ENCODE measurements around the gene C10orf71. TPM values are rescaled to one million over a fixed set of nuclear protein-coding genes. Genes with fewer than 3 reads are reported as not detected.

Gene C10orf71
- total RNA-seq, 1 experiment from 2014 or later: not detected

DNA sequence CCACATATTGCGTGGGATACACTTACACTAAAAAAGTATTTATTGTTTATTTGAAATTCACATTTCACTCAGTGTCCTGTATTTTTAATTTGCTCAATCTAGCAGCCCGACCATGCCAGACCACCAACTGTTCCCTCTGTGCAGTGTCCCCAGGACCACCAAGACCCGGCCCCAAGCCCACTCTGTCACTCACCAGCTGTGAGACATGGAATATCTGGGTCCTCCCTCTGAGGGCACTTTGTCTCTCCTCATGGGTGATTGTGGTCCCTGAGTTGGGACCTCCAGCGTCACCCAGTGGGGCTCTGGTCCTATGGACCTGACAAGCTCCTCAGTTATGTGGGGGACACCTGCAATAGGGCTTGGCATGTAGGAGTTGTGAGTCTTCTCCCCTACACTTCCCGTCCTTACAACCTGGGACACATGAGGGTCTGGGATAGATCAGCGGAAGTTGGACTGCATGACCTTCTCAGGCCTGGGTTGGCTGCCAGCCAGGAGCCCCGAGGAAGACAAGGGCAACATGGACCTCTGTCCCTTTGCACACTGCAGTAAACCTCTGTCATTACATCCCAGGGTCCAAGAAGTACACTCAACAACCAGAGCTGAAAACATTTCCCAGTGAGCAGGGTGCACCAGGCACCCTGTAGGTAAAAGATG lies 12.1 kb downstream of the C10orf71 start:
- no peak overlapping the region for H3K4me3 ChIP-seq (replicated peaks in 1 of 2; ENCODE audit: low read depth in 1 of 2, low read length in 2 of 2)
- no peak overlapping the region for H3K27ac ChIP-seq (ENCODE audit: low read depth, low read length)
- H4K20me1 ChIP-seq (ENCODE audit: insufficient read depth): no peaks in the 10 kb centered on the region
- H3K4me2 ChIP-seq (ENCODE audit: low read length): no peak overlapping the region
- TF ChIP-seq SRF (IDR thresholded peaks at IDR 0.05; ENCODE audit: low read depth) (no peak), SP1 (IDR thresholded peaks at IDR 0.05; ENCODE audit: low read depth) (no peak), JUND (IDR thresholded peaks at IDR 0.05) (no peak), EGR1 (IDR thresholded peaks at IDR 0.05; ENCODE audit: low read depth) (no peak), CEBPB (IDR thresholded peaks at IDR 0.05; ENCODE audit: low read depth) (no peak), FOSL1 (IDR thresholded peaks at IDR 0.05; ENCODE audit: low read depth) (no peak), ELF1 (IDR thresholded peaks at IDR 0.05; ENCODE audit: borderline replicate concordance, low read depth) (no peak), POLR2AphosphoS5 (IDR thresholded peaks at IDR 0.05; ENCODE audit: low read depth, low read length) (no peak), CBX3 (IDR thresholded peaks at IDR 0.05; ENCODE audit: low read depth) (no peak), EZH2phosphoT487 (IDR thresholded peaks at IDR 0.05; ENCODE audit: borderline replicate concordance) (no peak), RAD21 (IDR thresholded peaks at IDR 0.05; ENCODE audit: low read depth) (no peak)
- TF ChIP-seq, protein P1, sequence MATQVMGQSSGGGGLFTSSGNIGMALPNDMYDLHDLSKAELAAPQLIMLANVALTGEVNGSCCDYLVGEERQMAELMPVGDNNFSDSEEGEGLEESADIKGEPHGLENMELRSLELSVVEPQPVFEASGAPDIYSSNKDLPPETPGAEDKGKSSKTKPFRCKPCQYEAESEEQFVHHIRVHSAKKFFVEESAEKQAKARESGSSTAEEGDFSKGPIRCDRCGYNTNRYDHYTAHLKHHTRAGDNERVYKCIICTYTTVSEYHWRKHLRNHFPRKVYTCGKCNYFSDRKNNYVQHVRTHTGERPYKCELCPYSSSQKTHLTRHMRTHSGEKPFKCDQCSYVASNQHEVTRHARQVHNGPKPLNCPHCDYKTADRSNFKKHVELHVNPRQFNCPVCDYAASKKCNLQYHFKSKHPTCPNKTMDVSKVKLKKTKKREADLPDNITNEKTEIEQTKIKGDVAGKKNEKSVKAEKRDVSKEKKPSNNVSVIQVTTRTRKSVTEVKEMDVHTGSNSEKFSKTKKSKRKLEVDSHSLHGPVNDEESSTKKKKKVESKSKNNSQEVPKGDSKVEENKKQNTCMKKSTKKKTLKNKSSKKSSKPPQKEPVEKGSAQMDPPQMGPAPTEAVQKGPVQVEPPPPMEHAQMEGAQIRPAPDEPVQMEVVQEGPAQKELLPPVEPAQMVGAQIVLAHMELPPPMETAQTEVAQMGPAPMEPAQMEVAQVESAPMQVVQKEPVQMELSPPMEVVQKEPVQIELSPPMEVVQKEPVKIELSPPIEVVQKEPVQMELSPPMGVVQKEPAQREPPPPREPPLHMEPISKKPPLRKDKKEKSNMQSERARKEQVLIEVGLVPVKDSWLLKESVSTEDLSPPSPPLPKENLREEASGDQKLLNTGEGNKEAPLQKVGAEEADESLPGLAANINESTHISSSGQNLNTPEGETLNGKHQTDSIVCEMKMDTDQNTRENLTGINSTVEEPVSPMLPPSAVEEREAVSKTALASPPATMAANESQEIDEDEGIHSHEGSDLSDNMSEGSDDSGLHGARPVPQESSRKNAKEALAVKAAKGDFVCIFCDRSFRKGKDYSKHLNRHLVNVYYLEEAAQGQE (IDR thresholded peaks at IDR 0.05; ENCODE audit: low read depth): no peak
- ChIA-PET POLR2A (no interaction called here), RAD21 (ENCODE audit: low non-redundant PET in 1 of 2, low total read pairs in 2 of 2, uncharacterized antibody in 2 of 2, unreplicated experiment in 2 of 2) (no interaction called here), CTCF (no interaction called here)
- ATAC-seq (no peak), DNase-seq (ENCODE audit: low read depth, low spot score) (no peak)
- no peaks in the 10 kb centered on the region for H3K9me3 ChIP-seq (ENCODE audit: control insufficient read depth in 1 of 2, insufficient read depth in 1 of 2, low read depth in 1 of 2, low read length in 2 of 2)
- H3K9me2 ChIP-seq (ENCODE audit: insufficient read depth): no peaks in the 10 kb centered on the region
- H3K27me3 ChIP-seq (ENCODE audit: insufficient read depth, low read length): peaks cover 29% of the 10 kb centered on the region; the same call in 1 of the 2 replicates
- H3K79me2 ChIP-seq (ENCODE audit: insufficient read depth, low read length): no peaks in the 10 kb centered on the region
- no peaks in the 10 kb centered on the region for H3K4me1 ChIP-seq (ENCODE audit: control insufficient read depth in 1 of 2, insufficient read depth in 2 of 2, low read length in 2 of 2)
- H2AFZ ChIP-seq (ENCODE audit: low read depth, low read length, poor library complexity, severe bottlenecking): no peak overlapping the region
- no TSS peak for BruUV-seq (replicated peaks)
- no peaks in the 10 kb centered on the region for H3K36me3 ChIP-seq (ENCODE audit: control insufficient read depth in 1 of 2, insufficient read depth in 2 of 2, low read length in 2 of 2)
- intact Hi-C loops (cut with micrococcal nuclease): no loop called here
- no peak overlapping the region for H3K9ac ChIP-seq (ENCODE audit: low read length)

Data from HCT116 (cell line).